GM11168 (cell line): ENCODE measurements around the gene CEBPE.

Source experiments
- in situ Hi-C: fragments of 300-500 bp; cut with MboI; formaldehyde crosslinking; loops from one replicate; pipeline ENCODE4 v1.12.0; 2022; ENCODE audit warnings: low sequenced_read_pairs; ENCODE audit not compliant: unreplicated experiment

The CEBPE gene

GRCh38 chr14:23145794-23146350 lies 26.8 kb upstream of the CEBPE start:
- in situ Hi-C loops: no loop called here

DNA sequence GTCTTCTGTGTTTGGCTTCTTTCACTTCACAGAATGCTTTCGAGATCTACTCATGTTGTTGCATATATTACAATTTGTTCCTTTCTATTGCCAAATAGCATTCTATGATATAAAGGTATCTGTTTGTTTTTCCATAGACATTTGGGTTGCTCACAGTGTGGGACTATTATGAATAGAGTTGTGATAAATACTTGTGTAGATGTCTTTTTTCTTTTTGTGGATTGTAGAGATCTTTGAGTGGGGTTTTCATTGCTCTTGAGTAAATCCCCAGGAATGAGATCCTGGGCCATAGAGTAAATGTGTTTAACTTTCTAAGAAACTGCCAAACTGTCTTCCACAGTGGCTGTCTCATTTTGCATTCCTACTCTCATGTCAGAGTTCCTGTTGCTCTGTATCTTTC lies 24.9 kb upstream of the CEBPE start:
- in situ Hi-C loops: no loop called here

GRCh38 chr14:23142826-23143225 lies 23.8 kb upstream of the CEBPE start:
- in situ Hi-C loops: no loop called here

DNA sequence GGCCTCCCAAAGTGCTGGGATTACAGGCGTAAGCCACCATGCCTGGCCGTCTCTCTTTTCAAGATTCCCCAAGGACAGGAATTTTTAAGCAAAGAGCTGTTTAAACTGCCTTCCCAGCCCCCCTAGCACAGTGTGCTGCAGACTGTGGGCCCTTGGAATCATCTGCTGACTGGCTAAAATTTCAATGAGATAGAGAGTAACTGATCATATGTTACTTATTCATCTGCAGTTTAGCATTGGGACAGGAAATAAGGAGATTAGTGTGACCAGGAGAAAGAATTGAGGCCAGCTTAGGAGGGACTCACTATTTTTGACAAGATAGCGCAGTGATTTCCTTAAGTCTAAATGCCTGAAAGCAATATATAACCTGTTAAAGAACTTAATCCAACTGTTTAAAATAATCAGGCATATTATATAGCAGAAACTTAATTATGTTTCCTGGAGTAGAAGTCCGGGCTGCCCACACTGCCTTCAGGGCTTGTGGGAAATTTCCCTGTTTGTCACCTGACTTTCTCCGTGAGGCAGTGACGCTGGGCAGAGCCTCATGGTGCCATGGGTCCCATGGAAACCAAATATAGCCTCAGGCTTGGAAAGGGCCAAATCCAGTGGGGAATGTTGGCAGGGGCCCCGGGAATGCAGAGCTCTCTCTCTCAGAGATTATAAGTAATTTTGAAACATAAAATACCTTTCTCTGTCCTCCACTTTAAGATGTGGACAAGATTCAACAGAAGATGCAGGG lies 22.8 kb upstream of the CEBPE start:
- in situ Hi-C loops: no loop called here

DNA sequence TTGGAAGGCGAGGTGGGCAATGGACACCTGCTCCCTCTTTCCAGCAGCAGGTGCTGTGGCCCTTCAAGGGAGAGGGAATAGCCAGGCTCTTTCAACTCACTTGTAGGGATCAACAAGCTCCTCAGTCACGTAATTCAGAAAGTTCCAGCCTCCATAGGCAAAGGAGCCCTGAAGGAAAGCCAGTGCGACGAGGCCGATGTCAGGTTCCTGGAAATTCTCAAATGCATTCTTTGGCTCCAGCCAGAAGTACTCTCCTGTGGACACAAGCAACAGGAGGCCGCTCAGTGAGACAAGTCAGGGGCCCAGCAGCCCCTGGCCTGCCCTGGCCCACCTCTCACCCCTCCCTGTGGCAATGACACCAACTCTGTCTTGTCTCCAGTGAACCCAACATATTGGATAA lies 21.3 kb upstream of the CEBPE start:
- in situ Hi-C loops: no loop called here

- in situ Hi-C loops: no loop called here
Observed at GRCh38 chr14:23139874-23140273, 20.8 kb upstream of the CEBPE start.

DNA sequence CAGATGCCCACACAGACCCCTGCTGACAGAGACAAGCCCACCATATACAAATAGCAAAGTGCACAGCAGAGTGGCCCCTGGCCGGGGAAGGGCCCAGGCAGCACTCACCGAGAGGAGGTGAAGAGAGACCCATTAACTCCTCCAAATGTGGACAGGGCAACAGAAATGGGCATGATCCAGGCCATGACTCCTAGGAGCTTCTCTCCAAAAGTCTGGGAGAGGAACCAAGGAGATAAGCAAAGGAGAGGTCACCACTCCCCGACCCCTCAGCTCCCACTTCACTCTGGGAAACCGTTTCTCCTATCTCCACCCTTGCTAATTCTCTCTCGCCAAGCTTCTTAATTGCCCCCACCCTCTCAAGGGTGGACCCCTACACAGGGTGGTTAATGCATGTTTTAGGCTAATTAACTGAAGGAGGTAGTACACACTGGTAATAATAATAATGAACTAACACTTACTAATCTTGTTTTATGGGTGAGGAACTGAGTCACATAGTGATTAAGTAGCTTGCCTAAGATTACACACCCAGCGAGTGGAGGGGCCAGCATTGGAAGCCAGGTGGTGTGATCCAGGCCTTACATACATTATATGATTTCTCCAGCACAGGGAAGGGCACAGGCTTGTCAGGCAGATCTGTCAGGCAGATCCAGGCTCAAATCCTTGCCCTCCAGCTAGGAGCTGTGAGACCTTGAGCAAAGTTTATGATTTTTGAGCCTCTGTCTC lies 18.9 kb upstream of the CEBPE start:
- in situ Hi-C loops: no loop called here

DNA sequence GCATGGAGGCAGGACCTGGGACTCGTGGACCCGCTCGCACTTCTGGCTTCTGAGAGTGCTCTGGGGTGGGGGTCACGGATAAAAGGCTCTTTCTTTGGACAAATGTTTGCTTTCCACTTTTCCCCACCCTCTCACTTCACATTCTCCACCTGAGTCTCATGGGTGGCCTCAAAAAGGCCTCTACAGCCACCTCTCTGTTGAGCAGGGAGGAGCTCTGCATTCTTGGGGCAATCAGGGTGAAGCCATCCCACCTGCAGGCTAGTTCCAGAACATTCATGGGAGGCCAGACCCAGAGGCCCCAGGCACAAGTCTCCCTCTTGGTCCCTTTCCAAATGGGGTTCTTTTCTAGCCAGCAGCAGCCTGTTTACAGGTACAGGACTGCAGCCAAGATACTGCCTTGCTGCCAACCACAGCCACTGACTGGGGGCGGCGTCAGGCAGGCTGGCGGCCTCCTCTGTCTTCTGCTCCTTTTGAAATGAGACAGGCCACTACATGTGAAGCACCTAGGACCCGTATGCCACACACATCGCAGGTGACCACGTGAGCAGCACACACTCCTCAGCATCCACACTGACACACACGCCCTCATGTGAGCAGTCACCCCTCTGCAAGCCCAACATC lies 18.2 kb upstream of the CEBPE start:
- in situ Hi-C loops: no loop called here

GRCh38 chr14:23136566-23137133 lies 17.6 kb upstream of the CEBPE start:
- in situ Hi-C loops: no loop called here

GRCh38 chr14:23132970-23133369 lies 13.9 kb upstream of the CEBPE start:
- in situ Hi-C loops: no loop called here

DNA sequence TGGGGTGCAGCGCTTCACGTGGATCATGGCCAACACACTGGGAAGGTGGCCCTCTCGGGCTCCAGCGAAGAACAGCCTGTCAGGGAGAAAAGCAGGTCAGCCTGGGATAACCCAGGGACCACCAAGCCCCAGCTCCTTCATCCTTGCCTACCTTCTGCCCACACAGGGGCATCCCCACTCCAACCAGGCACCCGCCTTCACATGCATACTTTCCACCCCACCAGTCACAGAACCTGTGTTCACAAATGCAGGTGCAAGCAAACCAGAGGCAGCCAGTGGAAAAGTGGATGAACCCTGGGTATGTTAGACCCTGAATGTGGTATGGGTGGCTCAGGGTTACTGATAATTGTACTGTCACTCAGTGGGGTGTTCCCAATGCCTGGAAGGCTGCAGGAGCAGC lies 12.4 kb upstream of the CEBPE start:
- in situ Hi-C loops: no loop called here

DNA sequence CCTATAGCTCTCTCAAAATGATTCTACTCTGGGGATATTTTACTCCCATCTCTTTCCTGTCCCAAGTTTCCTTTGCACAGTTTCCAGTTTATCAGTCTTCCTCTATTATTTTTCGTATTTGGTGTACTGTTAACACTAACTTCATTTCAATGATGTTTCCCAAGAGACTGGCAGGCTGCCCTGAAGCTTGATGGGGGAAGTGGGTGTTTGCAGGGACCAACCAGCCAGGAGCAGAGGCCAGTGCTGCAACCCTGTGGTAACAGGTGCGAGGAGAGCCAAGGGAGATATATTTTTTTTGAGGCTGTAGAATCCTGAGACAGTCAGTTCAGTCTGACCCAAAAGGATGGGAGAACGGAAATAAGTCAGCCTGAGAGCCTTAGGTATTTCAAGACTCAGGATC lies 11.8 kb upstream of the CEBPE start:
- in situ Hi-C loops: no loop called here

DNA sequence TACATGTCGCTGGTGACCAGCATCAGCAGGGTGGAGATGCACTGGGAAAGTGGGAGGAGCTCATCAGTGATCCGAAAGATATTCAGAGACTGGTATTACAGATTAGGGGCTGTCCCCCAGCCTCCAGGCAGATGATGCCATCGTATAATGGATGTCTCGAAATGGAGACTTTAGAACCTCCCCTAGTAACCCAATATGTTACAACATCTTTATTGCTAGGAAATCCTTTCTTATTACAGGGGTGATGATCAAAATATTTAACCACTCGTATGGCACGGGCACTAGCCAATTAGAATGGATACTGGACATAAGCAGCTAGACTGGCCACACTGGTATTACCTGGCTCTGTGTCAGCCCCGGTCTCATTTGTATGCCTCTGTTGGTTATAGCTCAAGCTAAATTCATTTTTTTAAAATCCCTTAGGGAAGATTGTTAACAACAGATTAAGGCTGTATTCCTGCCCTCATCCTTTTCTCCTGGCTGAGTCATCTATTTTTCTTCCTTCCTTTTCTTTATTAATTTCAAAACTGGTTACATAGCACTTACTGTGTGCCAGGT lies 10.8 kb upstream of the CEBPE start:
- in situ Hi-C loops: no loop called here

DNA sequence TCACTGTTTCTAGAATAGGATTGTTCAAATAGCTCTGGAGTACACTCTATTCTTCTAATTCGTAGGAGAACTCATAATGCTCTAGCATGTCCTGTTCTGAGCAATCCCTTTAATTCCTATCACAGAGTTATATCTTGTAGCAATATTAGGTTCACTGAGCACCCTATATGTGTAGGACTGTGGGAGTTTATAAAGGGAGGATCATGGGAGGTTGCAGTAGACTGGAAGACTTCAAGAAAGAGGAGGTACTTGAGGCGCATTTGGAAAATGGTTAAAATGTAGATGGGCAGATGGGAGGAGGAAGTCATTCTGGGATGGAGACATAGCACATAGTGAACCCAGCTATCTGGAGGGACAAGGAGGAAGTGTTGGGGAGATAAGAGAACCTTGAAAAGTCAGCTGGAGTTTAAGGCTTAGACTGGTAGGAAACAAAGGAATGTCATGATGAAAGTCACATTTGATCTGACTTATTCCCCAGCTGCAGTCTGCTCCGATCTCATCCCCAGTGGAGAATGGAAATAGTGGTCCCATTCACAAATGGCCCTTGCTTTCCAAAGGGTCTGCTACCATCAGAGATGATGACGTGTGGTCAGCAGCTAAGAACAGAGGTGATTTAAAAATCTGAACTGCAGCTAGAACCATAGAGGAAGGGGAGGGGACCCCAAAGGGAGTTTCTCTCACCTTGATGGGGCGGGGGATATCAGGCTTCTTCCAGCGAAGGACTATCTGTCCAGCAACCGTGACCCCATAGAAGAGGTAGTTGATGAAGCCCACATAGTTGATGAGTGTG lies 10.1 kb upstream of the CEBPE start:
- in situ Hi-C loops: no loop called here

GRCh38 chr14:23127861-23128260 lies 8.8 kb upstream of the CEBPE start:
- in situ Hi-C loops: no loop called here

GRCh38 chr14:23126548-23127278 lies 7.7 kb upstream of the CEBPE start:
- in situ Hi-C loops: no loop called here

DNA sequence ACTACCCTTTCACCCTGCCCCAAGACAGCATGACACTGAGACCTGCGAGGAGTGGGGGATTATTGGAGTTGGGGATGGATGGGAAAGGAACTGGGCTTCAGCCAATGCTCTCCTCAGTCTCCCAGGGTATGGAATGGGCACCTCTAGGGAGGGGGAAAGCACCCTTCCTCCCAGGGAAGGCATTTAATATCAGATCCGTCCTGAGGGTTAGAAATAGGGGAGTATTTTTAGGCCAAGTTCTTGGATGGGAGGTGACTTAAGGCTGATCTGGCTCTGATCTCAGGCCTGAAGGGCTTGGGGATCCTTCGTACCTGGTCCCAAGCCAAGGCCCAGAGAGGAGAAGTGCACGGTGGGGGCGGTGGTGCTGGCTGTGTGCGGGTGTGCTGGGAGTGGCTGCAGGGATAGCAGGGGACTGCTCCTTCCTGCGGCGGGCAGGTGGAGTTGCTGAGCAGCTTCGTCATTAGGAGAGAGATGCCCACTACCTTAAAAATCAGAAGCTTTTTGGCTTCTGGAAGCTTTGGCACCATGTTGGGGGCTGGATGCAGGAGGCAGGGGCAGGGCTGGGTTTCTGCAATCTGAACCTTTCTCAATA lies 7.0 kb upstream of the CEBPE start:
- in situ Hi-C loops: no loop called here

GRCh38 chr14:23125011-23125410 lies 6.0 kb upstream of the CEBPE start:
- in situ Hi-C loops: no loop called here
